Measurements from ENCODE around the gene ROMO1. TPM values are rescaled to one million over a fixed set of nuclear protein-coding genes. Genes with fewer than 3 reads are reported as not detected.
A peak's percentile ranks its signal among the peaks of the same experiment; 100 is the strongest.
"Not testable (repeated sequence)": the region's sequence is repeated elsewhere in the genome, so short reads cannot be mapped to it uniquely, and the experiment has no call there.

The ROMO1 gene
- total and polyA plus RNA-seq, 12 donors: 50.1 to 1,321 (median 282) TPM

DNA sequence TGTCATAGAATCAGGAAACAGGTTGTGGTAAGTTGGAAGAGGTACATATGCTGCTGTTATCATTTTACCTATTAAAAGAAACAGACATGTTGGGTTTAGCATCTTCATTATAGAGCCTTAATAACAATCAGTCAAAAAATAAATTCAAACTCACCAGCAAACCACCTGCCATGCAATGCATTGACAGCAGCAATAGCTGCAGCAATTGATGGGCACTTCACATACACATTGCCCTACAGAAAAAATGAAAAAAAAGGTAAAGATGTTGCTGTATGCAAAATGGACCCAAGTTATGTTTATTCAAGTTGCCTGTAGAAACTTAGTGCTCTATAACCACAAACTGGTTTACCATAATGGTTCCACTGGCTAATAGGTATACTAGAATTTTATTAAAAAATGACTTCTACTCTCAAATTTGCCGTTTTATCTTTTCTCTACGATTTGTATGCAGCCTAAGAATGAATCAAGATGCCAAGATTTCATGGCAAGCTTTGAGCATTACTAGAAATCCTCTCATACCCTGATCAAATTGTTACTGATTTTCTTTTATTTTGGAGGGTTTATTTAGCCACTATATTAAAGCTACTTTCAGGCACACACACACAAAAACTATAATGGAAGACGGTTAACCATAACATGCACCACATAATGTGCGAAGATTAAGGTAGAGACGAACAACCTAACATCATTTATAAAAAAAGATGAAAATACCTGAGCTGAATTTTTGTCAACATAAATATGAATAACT is 5.5 kb downstream of the ROMO1 start:
- no peak for DNase-seq
- intact Hi-C loops (cut with DNase I): no loop called here
- Histone ChIP-seq H3K27ac (no peak overlapping the region), H3K4me1 (replicated peaks in 1 of 2) (peaks cover 0 to 52% of the 10 kb centered on the region in 2 donors), H3K9me3 (replicated peaks in 1 of 3) (no peaks in the 10 kb centered on the region), H3K27me3 (no peaks in the 10 kb centered on the region), H3K4me3 (no peak overlapping the region), H3K36me3 (replicated peaks in 1 of 2) (peaks cover 0 to 86% of the 10 kb centered on the region in 2 donors)
- no peak for TF ChIP-seq POLR2A (IDR thresholded peaks at IDR 0.05)
- TF ChIP-seq, protein P1, sequence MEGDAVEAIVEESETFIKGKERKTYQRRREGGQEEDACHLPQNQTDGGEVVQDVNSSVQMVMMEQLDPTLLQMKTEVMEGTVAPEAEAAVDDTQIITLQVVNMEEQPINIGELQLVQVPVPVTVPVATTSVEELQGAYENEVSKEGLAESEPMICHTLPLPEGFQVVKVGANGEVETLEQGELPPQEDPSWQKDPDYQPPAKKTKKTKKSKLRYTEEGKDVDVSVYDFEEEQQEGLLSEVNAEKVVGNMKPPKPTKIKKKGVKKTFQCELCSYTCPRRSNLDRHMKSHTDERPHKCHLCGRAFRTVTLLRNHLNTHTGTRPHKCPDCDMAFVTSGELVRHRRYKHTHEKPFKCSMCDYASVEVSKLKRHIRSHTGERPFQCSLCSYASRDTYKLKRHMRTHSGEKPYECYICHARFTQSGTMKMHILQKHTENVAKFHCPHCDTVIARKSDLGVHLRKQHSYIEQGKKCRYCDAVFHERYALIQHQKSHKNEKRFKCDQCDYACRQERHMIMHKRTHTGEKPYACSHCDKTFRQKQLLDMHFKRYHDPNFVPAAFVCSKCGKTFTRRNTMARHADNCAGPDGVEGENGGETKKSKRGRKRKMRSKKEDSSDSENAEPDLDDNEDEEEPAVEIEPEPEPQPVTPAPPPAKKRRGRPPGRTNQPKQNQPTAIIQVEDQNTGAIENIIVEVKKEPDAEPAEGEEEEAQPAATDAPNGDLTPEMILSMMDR (IDR thresholded peaks at IDR 0.05): no peak
- WGBS, 4 donors: 73 to 84% (median 82%) methylated on average over 5 of the region's 5 CpGs

DNA sequence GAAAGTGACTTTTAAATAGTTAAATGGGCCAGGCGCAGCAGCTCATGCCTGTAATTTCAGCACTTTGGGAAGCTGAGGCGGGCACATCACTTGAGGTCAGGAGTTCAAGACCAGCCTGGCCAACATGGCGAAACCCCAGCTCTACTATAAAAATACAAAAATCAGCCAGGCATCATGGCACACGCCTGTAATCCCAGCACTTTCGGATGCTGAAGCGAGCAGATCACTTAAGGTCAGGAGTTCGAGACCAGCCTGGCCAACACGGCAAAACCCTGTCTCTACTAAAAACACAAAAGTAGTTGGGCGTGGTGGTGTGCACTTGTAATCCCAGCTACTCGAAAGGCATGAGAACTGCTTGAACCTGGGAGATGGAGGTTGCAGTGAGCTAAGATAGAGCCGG is 6.7 kb downstream of the ROMO1 start:
- WGBS, 4 donors: 84 to 90% (median 88%) methylated on average over 11 of the region's 11 CpGs
- H3K27me3 ChIP-seq; H3K27ac ChIP-seq; H3K9me3 ChIP-seq (replicated peaks in 1 of 3); H3K4me3 ChIP-seq; intact Hi-C loops (cut with DNase I): not testable (repeated sequence)
- DNase-seq: peak in 2 of 7 donors; percentile 19 to 47
- peaks cover 0 to 97% of the 10 kb centered on the region in 2 donors for H3K36me3 ChIP-seq (replicated peaks in 1 of 2)
- peaks cover 3 to 50% of the 10 kb centered on the region in 2 donors for H3K4me1 ChIP-seq (replicated peaks in 1 of 2)

DNA sequence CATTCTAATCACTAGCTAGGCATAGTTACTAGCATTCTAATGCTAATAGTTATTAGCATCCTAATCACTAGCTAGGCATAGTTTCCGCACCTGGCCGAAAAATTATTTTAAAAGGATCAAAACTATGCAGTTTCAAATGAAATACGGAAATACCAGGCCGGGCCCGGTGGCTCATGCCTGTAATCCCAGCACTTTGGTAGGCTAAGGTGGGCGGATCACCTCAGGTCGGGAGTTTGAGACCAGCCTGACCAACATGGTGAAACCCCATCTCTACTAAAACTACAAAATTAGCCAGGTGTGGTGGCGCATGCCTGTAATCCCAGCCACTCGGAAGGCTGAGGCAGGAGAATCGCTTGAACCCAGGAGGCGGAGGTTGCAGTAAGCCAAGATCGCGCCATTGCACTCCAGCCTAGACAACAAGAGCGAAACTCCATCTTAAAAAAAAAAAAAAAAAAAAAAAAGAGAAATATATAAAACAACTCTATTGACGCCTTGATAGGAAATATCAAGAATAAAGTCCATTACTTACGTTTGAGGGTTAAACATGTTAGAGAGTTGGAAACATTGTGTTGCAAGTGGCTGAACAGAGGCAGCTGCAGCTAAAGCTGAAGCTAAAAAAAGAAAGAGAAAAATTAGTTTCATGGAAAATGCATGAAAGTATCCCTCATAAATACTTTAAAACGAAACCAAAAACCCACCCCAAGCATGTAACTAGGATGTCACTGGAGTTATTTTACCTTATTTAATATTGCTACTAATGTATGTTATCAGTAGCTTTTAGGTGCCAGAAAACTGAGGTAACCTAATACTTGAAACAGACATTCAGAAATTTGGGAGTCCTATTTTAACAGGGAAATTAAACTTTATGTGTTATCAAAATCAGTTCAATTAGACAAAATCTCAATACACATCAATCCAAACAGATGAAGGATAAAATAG is 7.7 kb downstream of the ROMO1 start:
- H3K36me3 ChIP-seq (replicated peaks in 1 of 2): peaks cover 0 to 99% of the 10 kb centered on the region in 2 donors
- H3K27ac ChIP-seq; DNase-seq; H3K9me3 ChIP-seq (replicated peaks in 1 of 3); H3K4me3 ChIP-seq; H3K27me3 ChIP-seq; intact Hi-C loops (cut with DNase I): not testable (repeated sequence)
- peaks cover 3 to 56% of the 10 kb centered on the region in 2 donors for H3K4me1 ChIP-seq (replicated peaks in 1 of 2)
- 89 to 93% (median 89%) methylated on average over 17 of the region's 17 CpGs for WGBS, 4 donors

DNA sequence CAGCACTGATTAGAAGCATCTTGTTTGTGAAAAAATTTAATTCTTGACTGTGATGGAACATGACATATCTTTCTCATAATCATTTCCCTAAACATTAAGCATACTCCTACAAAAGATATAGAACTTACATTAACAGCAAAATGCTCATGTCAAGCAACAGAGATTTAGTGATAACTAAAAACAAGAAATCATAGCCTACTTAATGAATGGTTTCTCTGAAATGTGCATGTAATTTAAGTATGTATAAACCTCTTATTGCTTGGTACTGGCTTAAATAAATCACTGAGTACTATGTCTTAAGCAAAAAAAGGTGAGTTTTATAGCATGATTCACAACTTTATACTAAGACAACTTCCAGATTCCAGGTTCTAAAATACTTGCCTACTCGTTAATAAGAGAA is 9.3 kb downstream of the ROMO1 start:
- intact Hi-C loops (cut with DNase I): no loop called here
- DNase-seq: no peak
- 31 to 38% (median 34%) methylated on average over 1 of the region's 1 CpG for WGBS, 4 donors
- Histone ChIP-seq H3K4me3 (no peak overlapping the region), H3K27me3 (no peaks in the 10 kb centered on the region), H3K4me1 (replicated peaks in 1 of 2) (peaks cover 3 to 50% of the 10 kb centered on the region in 2 donors), H3K27ac (no peak overlapping the region), H3K9me3 (replicated peaks in 1 of 3) (no peaks in the 10 kb centered on the region), H3K36me3 (replicated peaks in 1 of 2) (peaks cover 0 to 97% of the 10 kb centered on the region in 2 donors)
- TF ChIP-seq, protein P1 (IDR thresholded peaks at IDR 0.05): no peak
- no peak for TF ChIP-seq POLR2A (IDR thresholded peaks at IDR 0.05)

DNA sequence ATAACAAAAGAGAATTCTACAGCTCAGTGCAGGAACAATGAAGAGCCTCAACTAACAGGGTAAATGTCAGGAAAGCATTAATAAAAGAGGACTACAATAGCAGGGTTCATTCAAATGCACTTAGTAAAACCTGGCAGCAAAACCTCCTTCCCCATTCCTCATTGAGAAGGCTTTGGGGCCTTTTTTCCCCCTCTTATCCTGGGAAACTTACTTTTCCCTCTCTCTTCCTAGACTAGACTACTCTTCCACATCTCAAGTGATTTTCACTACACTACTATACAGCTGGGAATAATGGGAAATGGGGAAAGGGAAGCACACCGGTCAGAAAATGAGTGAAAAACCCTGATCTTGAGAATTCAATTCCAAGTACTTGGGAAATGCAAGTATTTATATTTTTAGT is 10.1 kb downstream of the ROMO1 start:
- H3K9me3 ChIP-seq (replicated peaks in 1 of 3): no peaks in the 10 kb centered on the region
- H3K4me3 ChIP-seq: no peak overlapping the region
- TF ChIP-seq POLR2A (IDR thresholded peaks at IDR 0.05): no peak
- TF ChIP-seq, protein P1 (IDR thresholded peaks at IDR 0.05): no peak
- 69 to 96% (median 81%) methylated on average over 1 of the region's 1 CpG for WGBS, 4 donors
- intact Hi-C loops (cut with DNase I): no loop called here
- H3K27me3 ChIP-seq: no peaks in the 10 kb centered on the region
- DNase-seq: no peak
- no peak overlapping the region for H3K27ac ChIP-seq
- H3K36me3 ChIP-seq (replicated peaks in 1 of 2): peaks cover 0 to 97% of the 10 kb centered on the region in 2 donors
- H3K4me1 ChIP-seq (replicated peaks in 1 of 2): peaks cover 3 to 50% of the 10 kb centered on the region in 2 donors

Data from adrenal gland (tissue), 12 donors.